GM20431 (cell line): ENCODE data around the gene GRK4.

Experiments used
- in situ Hi-C: fragments of 300-500 bp; cut with MseI, MboI; formaldehyde crosslinking; loops from one replicate; pipeline ENCODE4 v1.15.0; 2020; ENCODE audit warnings: low sequenced_read_pairs; ENCODE audit not compliant: unreplicated experiment

The GRK4 gene

GRCh38 chr4:3030566-3031356 lies 67.4 kb downstream of the GRK4 start:
- in situ Hi-C loops = no loop called here

- in situ Hi-C loops = no loop called here
Observed at GRCh38 chr4:3031357-3032082, 68.1 kb downstream of the GRK4 start.

- in situ Hi-C loops = no loop called here
Observed at GRCh38 chr4:3034231-3034630, 70.9 kb downstream of the GRK4 start.

DNA sequence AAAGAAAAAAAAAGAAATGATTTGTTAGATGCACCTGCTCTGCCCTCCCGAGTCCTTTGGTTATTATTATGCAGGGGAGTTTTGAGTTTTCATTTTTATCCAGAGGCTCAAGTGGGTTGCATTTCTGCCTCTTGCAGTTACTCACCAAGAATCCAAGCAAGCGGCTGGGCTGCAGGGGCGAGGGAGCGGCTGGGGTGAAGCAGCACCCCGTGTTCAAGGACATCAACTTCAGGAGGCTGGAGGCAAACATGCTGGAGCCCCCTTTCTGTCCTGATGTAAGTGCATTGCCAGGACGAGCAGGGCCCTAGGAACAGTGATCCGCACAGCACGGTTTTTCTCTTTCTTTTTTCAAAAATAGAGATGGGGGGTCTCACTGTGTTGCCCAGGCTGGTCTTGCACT lies 71.9 kb downstream of the GRK4 start:
- in situ Hi-C loops = no loop called here

DNA sequence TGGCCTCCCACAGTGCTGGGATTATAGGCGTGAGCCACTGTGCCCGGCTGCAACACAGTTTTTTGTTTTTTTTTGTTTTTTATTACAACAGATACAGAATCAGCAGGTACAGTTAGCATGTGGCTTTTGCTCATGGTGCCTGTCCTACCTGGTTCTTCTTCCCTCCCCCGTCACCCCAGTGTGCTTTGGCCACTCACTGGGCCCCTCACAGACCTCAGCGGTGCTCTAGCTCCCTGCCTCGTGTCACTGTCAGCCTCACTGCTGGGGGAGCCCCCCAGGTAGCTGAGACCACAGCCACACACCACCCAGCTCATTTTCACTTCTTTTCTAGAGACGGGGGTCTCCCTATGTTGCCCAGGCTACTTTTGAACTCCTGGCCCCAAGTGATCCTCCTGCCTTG lies 72.3 kb downstream of the GRK4 start:
- in situ Hi-C loops = no loop called here

DNA sequence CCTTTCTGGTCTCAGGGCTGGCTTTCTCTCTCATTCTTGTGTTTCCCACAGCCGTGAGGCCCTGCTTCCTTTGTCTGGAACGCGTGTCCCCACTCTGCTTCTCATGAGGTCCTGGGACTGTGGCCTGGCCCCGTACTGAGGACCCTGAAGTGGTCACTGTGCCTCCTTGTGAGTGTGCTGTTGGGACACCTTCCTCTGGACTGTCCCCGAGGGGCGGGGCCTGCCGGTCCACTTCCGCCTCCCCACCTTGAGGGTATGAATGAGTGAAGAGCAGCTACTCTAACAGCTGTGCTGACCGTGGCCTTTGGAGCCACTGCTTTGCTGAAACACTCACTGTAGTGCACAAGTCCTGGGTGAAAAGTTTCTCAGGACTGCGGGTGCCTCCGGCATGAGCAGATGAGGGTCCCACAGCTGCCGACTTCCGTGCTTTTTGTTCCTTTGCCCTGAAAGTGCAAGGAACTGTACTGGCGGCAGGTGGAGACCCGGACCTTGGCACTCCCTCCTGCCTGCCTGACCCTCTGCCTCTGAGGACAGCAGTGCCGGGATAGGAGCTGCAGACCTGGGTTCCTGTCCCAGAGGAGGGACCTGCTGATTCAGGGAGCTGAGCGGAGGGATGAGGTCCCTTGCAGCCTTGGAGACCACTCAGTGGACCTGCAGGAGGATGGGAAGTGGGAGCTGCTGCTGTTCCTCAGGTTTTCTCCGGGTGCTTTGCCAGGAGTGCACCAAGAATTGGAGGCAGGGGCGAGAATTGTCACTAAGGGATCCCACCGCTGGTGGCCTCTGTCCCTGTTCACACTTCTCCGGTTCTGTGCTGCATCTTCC lies 73.0 kb downstream of the GRK4 start:
- in situ Hi-C loops = no loop called here

GRCh38 chr4:3037957-3038461 lies 74.6 kb downstream of the GRK4 start:
- in situ Hi-C loops = no loop called here

- in situ Hi-C loops = no loop called here
Observed at GRCh38 chr4:3039706-3040366, 76.5 kb downstream of the GRK4 start.

DNA sequence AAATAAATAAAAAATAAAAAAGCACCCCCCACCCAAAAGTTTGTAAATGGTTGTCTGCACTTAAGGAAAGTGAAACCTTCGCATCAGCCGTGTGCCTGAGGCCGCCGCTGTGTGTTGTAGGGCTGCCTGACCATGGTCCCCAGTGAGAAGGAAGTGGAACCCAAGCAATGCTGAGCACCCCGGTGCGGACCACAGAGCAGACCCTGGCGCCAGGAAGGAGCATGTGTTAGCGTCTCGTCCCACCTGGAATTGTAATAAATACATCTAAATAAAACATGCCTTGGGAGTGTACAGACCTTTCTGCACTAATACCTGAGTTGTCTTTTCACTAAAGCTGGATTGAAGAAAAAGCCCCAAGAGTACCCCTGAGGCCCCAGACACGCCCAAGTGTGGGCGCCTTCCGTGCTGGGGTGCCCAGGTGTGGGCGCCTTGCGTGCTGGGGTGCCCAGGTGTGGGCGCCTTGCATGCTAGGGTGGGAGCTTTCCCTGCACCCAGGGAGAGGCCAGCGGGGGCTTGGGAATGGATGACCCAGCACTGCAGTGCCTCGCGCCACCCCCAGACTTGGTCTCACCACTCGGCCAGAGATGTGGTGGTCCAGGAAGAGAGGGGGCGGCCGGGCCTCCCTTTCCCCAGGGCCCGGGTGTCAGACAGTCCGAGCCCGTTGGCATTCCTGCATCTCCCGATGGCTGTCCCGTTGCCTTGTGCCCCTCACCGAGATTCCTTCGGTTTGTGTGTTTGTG lies 77.3 kb downstream of the GRK4 start:
- in situ Hi-C loops = no loop called here

DNA sequence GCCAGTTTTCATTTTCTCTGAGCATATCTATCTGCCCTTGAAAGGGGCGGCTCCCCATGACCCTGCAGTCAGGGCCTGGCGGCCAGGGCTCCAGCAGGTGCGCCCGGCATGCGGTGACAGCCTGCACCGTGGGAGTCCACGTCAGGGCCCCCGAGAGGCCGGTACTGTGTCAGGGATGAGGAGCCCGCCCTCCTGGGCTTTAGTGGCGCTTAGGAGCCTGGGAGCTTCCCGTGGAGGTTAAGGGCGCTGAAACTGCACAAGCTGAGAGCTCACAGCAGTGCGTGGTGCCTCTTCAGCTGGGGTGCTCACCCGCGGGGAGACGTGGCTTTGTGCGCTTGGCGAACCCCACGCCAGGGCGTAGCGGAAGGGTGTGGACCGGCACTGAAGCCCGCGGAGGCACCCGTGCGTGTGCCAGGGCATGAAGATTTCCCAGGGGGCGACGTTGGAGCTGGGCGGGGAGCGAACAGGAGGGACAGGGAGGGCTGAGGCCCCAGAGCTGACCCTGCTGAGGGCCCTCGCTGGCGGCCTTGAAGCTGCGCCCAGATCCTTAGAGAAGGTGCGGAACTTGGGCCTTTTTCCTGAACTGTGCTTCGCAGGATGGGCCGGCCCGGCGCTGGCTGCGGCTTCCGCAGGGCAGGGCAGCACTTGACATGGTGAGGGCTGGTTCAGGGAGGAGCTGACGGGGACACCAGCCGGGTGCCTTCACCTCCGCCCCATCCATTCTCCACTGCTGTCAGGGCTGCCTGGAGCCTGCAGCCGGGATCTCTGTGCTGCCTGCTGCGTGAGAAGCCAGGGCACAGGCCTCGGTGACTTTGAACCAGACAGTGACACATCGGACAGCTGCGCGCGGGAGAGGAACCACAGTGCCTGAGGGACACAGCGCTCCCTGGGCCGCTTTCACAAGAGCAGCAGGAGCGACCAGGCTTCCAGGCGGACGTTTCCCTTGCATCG lies 78.1 kb downstream of the GRK4 start:
- in situ Hi-C loops = no loop called here

- in situ Hi-C loops = no loop called here
Observed at GRCh38 chr4:3042226-3042625, 78.9 kb downstream of the GRK4 start.

DNA sequence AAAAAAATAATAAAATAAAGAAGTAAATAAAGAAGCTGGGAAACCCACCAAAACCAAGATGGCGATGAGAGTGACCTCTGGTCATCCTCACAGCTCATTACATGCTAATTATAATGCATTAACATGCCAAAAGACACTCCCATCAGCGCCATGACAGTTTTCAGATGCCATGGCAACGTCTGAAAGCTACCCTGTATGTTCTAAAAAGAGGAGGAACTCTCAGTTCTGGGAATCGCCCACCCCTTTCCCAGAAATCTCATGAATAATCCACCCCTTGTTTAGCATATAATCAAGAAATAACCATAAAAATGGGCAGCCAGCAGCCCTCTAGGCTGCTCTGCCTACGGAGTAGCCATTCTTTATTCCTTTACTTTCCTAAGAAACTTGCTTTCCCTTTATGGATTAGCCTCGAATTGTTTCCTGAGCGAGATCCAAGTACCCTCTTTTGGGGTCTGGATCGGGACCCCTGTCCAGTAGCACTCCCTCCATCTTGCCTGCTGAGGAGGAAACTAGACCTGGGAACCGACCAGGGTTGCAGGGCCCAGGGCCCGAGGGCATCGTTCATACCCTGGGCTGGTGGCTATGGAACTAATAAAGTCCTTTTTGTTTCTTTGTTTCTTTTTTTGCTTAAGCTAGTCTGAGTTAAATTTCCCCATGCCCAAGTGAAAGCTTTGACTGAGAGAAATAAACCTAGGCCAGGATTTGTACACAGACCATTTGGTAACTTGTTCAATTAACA lies 80.1 kb downstream of the GRK4 start:
- in situ Hi-C loops = no loop called here

DNA sequence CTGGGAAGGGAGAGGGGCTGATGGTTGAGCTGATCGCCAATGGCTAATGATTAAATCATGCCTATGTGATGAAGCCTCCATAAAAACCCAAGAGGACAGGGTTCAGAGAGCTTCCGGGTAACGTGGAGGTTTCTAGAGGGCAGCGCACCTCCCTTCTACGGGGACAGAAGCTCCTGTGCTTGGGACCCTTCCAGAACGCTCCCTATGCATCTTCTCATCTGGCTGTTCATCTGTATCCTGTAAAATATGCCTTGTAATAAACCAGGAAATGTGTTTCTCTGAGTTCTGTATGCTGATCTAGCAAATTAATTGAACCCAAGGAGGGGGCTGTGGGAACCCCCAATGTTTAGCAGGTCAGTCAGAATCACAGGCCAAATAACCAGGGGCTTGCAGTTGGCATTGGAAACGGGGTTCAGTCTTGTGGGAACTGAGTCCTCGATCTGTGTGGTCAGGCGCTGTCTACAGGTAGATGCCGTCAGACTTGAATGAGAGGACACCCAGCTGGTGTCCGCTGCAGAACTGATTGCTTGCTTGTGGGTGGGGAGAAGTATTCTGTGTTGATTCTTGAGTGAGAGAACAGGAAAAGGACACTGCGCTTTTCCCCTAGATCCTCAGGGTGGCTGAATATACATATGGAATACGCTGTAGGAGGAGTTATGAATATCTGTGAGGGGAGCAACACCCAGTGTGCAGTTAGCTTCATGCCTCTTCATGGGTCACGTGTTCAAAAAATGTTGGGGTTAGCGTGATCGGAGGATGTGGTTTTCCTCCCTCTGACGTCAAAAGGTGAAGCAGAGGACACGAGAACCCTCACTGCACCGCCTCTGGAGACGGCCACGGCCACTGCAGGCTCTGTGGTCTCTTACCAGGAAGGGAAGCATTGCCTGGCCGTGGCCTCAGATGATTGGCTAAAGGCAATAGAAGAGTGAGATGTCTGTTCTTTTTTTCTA lies 81.8 kb downstream of the GRK4 start:
- in situ Hi-C loops = no loop called here

GRCh38 chr4:3046162-3046561 lies 82.8 kb downstream of the GRK4 start:
- in situ Hi-C loops = no loop called here

GRCh38 chr4:3046623-3047022 lies 83.3 kb downstream of the GRK4 start:
- in situ Hi-C loops = no loop called here

- in situ Hi-C loops = no loop called here
Observed at GRCh38 chr4:3047464-3048286, 84.3 kb downstream of the GRK4 start.
